LNCaP clone FGC (cell line): ENCODE data around the gene CACNA1C.
A peak's percentile ranks its signal among the peaks of the same experiment; 100 is the strongest.

Experiments
- DNase-seq: peaks from one replicate; pipeline ENCODE4 v3.0.0-alpha.2; 2011; ENCODE audit warnings: low read depth
- H3K4me3 ChIP-seq: 2 replicates; pipeline ENCODE4 v1.5.1; 2011; ENCODE audit warnings: mild to moderate bottlenecking, low read depth, low read length, control low read depth
- CTCF ChIP-seq: IDR thresholded peaks from 2 replicates; pipeline ENCODE4 v1.5.1; 2012; ENCODE audit warnings: mild to moderate bottlenecking; ENCODE audit not compliant: control insufficient read depth, insufficient read depth; ENCODE audit errors: extremely low read depth

The CACNA1C gene

GRCh38 chr12:2514038-2514340 is 461.2 kb downstream of the CACNA1C start:
- TF ChIP-seq CTCF: no peak
- no peak overlapping the region for H3K4me3 ChIP-seq
- no peak for DNase-seq

GRCh38 chr12:2520722-2521246 is 468.0 kb downstream of the CACNA1C start:
- H3K4me3 ChIP-seq: peak overlapping the region; percentile 11
- TF ChIP-seq CTCF: no peak
- no peak for DNase-seq

GRCh38 chr12:2523317-2523716 is 470.5 kb downstream of the CACNA1C start:
- no peak for DNase-seq
- TF ChIP-seq CTCF: no peak
- no peak overlapping the region for H3K4me3 ChIP-seq

- DNase-seq: no peak
- no peak for TF ChIP-seq CTCF
Observed at GRCh38 chr12:2523844-2524243, 471.1 kb downstream of the CACNA1C start.

GRCh38 chr12:2526371-2526770 is 473.6 kb downstream of the CACNA1C start:
- no peak for DNase-seq
- H3K4me3 ChIP-seq: no peak overlapping the region
- TF ChIP-seq CTCF: no peak

More at GRCh38 chr12:2523844-2524243, 471.1 kb downstream of the CACNA1C start:
- no peak overlapping the region for H3K4me3 ChIP-seq

GRCh38 chr12:2528001-2528400 is 475.2 kb downstream of the CACNA1C start:
- no peak for TF ChIP-seq CTCF
- DNase-seq: no peak
- H3K4me3 ChIP-seq: no peak overlapping the region

GRCh38 chr12:2529807-2530206 is 477.0 kb downstream of the CACNA1C start:
- TF ChIP-seq CTCF: no peak
- no peak overlapping the region for H3K4me3 ChIP-seq
- no peak for DNase-seq
